MM.1S (cell line): ENCODE results near the gene C2CD4C.
"Not testable (repeated sequence)": the region's sequence is repeated elsewhere in the genome, so short reads cannot be mapped to it uniquely, and the experiment has no call there.

Source experiments
- DNase-seq: peaks from one replicate; pipeline ENCODE4 v3.0.0-alpha.2; 2015
- H2AFZ ChIP-seq: fragments of 300-600 bp; sonication (generic); 2 replicates; pipeline ENCODE4 v1.6.0; 2016; ENCODE audit warnings: antibody characterized with exemption, low read length
- H3F3A ChIP-seq: fragments of 300-600 bp; sonication (generic); 2 replicates; pipeline ENCODE4 v1.6.1; 2016; ENCODE audit warnings: mild to moderate bottlenecking, antibody characterized with exemption, low read length, moderate library complexity, mixed read lengths; ENCODE audit not compliant: insufficient read depth
- H3K27ac ChIP-seq: fragments of 300-600 bp; sonication (generic); 2 replicates; pipeline ENCODE4 v1.5.1; 2016; ENCODE audit warnings: mild to moderate bottlenecking, low read length
- H3K27me3 ChIP-seq: fragments of 300-600 bp; sonication (generic); replicated peaks from 2 replicates; pipeline ENCODE4 v1.6.0; 2016; ENCODE audit warnings: low read length; ENCODE audit not compliant: insufficient read depth
- H3K36me3 ChIP-seq: fragments of 300-600 bp; sonication (generic); replicated peaks from 2 replicates; pipeline ENCODE4 v1.6.1; 2016; ENCODE audit warnings: mild to moderate bottlenecking, low read length, mixed read lengths; ENCODE audit not compliant: insufficient read depth
- H3K4me1 ChIP-seq: fragments of 300-600 bp; sonication (generic); 2 replicates; pipeline ENCODE4 v1.6.1; 2016; ENCODE audit warnings: low read length, mixed read lengths
- H3K4me2 ChIP-seq: fragments of 300-600 bp; sonication (generic); 2 replicates; pipeline ENCODE4 v1.6.0; 2016; ENCODE audit warnings: low read depth, low read length
- H3K4me3 ChIP-seq: fragments of 300-600 bp; sonication (generic); 2 replicates; pipeline ENCODE4 v1.5.1; 2016; ENCODE audit warnings: low read length, mixed read lengths
- H3K79me2 ChIP-seq: fragments of 300-600 bp; sonication (generic); 2 replicates; pipeline ENCODE4 v1.6.1; 2016; ENCODE audit warnings: mixed run types, low read length, mixed read lengths
- H3K9ac ChIP-seq: fragments of 300-600 bp; sonication (generic); 2 replicates; pipeline ENCODE4 v1.6.1; 2016; ENCODE audit warnings: low read length, mixed read lengths
- H3K9me2 ChIP-seq: fragments of 300-600 bp; sonication (generic); replicated peaks from 2 replicates; pipeline ENCODE4 v1.6.1; 2016; ENCODE audit warnings: mild to moderate bottlenecking, low read length, mixed read lengths; ENCODE audit not compliant: insufficient read depth
- H3K9me3 ChIP-seq: fragments of 300-600 bp; sonication (generic); replicated peaks from 2 replicates; pipeline ENCODE4 v1.6.1; 2016; ENCODE audit warnings: mild to moderate bottlenecking, low read length, mixed read lengths; ENCODE audit not compliant: insufficient read depth
- H4K20me1 ChIP-seq: fragments of 300-600 bp; sonication (generic); 2 replicates; pipeline ENCODE4 v1.6.1; 2016; ENCODE audit warnings: mild to moderate bottlenecking, low read length, moderate library complexity, mixed read lengths; ENCODE audit not compliant: insufficient read depth
- CTCF ChIP-seq: fragments of 300-600 bp; sonication (generic); IDR thresholded peaks from 2 replicates; pipeline ENCODE4 v1.5.1; 2016; ENCODE audit warnings: antibody characterized with exemption, low read length, mixed read lengths
- EZH2 ChIP-seq: fragments of 300-600 bp; sonication (generic); optimal IDR thresholded peaks from 2 replicates; pipeline ENCODE3; 2017; ENCODE audit warnings: low read depth, mild to moderate bottlenecking, antibody characterized with exemption, low read length, mixed read lengths
- EZH2phosphoT487 ChIP-seq: fragments of 300-600 bp; sonication (generic); IDR thresholded peaks from 2 replicates; pipeline ENCODE4 v1.6.1; 2018; ENCODE audit warnings: antibody characterized with exemption, low read length

Gene C2CD4C

GRCh38 chr19:380618-381219, 28.2 kb downstream of the C2CD4C start:
- H3K27me3 ChIP-seq = peaks cover 68% of the 10 kb centered on the region
- H4K20me1 ChIP-seq, H3K9ac ChIP-seq, H3K9me3 ChIP-seq, H3F3A ChIP-seq, DNase-seq, H3K9me2 ChIP-seq, H2AFZ ChIP-seq, H3K36me3 ChIP-seq, H3K79me2 ChIP-seq, H3K27ac ChIP-seq, H3K4me1 ChIP-seq, H3K4me3 ChIP-seq, H3K4me2 ChIP-seq: not testable (repeated sequence)

DNA sequence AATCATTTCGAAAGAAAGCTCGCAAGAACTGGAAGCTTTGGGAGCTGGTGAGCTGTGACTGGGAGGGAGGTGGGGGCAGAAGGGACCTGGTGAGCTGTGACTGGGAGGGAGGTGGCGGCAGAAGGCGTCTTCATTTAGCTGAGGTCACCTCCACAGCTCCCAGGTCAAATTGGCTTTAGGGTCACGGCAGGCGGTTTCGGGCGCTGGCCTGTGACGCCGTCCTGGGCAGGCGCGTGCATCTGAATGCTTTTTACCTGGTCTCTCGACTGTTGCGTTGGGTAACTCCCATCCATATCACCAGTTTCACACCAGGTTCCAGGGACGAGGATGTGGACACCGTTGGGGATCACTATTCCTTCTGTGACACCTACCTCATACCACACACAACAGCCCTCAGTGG, 29.2 kb downstream of the C2CD4C start:
- no peaks in the 10 kb centered on the region for H4K20me1 ChIP-seq
- H3F3A ChIP-seq = no peaks in the 10 kb centered on the region
- no peaks in the 10 kb centered on the region for H3K36me3 ChIP-seq
- no peak overlapping the region for H3K4me2 ChIP-seq
- no peak overlapping the region for H2AFZ ChIP-seq
- H3K4me1 ChIP-seq = no peaks in the 10 kb centered on the region
- TF ChIP-seq EZH2 = no peak
- no peak overlapping the region for H3K9ac ChIP-seq
- H3K27me3 ChIP-seq = peaks cover 68% of the 10 kb centered on the region
- no peak overlapping the region for H3K4me3 ChIP-seq
- no peak overlapping the region for H3K27ac ChIP-seq
- DNase-seq = no peak
- H3K9me2 ChIP-seq = no peaks in the 10 kb centered on the region
- no peaks in the 10 kb centered on the region for H3K79me2 ChIP-seq
- H3K9me3 ChIP-seq = no peaks in the 10 kb centered on the region

GRCh38 chr19:378706-379105, 30.2 kb downstream of the C2CD4C start:
- DNase-seq = no peak
- no peaks in the 10 kb centered on the region for H4K20me1 ChIP-seq

GRCh38 chr19:377801-378581, 31.0 kb downstream of the C2CD4C start:
- DNase-seq = no peak
- H3K27me3 ChIP-seq = peaks cover 68% of the 10 kb centered on the region
- H3K4me2 ChIP-seq = no peak overlapping the region
- no peaks in the 10 kb centered on the region for H3K4me1 ChIP-seq
- no peaks in the 10 kb centered on the region for H3K9me3 ChIP-seq
- no peak overlapping the region for H3K9ac ChIP-seq
- no peaks in the 10 kb centered on the region for H4K20me1 ChIP-seq
- H3K79me2 ChIP-seq = no peaks in the 10 kb centered on the region
- H3K4me3 ChIP-seq = no peak overlapping the region
- no peak for TF ChIP-seq EZH2phosphoT487
- no peak for TF ChIP-seq CTCF
- TF ChIP-seq EZH2 = no peak
- H3K36me3 ChIP-seq = no peaks in the 10 kb centered on the region
- no peak overlapping the region for H3K27ac ChIP-seq
- no peak overlapping the region for H2AFZ ChIP-seq
- no peaks in the 10 kb centered on the region for H3K9me2 ChIP-seq
- no peaks in the 10 kb centered on the region for H3F3A ChIP-seq

More at GRCh38 chr19:378706-379105, 30.2 kb downstream of the C2CD4C start:
- Histone ChIP-seq H3K9me2 (no peaks in the 10 kb centered on the region), H2AFZ (no peak overlapping the region), H3K4me1 (no peaks in the 10 kb centered on the region), H3K27me3 (peaks cover 68% of the 10 kb centered on the region), H3K36me3 (no peaks in the 10 kb centered on the region), H3K4me3 (no peak overlapping the region), H3K9ac (no peak overlapping the region), H3K9me3 (no peaks in the 10 kb centered on the region), H3K79me2 (no peaks in the 10 kb centered on the region), H3K27ac (no peak overlapping the region), H3F3A (no peaks in the 10 kb centered on the region), H3K4me2 (no peak overlapping the region)
- no peak for TF ChIP-seq CTCF
- no peak for TF ChIP-seq EZH2
